GM12874 (cell line): Measurements from ENCODE around the gene OSBPL6.

Source experiments
- TF ChIP-seq, protein P1 (sequence below): IDR thresholded peaks from 2 replicates; pipeline ENCODE4 v1.5.1; 2011; ENCODE audit warnings: low read depth, mild to moderate bottlenecking, control low read depth, low read length, moderate library complexity; ENCODE audit not compliant: insufficient read depth

OSBPL6 gene

GRCh38 chr2:178333851-178334250 is 139.5 kb downstream of the OSBPL6 start:
- TF ChIP-seq, protein P1, sequence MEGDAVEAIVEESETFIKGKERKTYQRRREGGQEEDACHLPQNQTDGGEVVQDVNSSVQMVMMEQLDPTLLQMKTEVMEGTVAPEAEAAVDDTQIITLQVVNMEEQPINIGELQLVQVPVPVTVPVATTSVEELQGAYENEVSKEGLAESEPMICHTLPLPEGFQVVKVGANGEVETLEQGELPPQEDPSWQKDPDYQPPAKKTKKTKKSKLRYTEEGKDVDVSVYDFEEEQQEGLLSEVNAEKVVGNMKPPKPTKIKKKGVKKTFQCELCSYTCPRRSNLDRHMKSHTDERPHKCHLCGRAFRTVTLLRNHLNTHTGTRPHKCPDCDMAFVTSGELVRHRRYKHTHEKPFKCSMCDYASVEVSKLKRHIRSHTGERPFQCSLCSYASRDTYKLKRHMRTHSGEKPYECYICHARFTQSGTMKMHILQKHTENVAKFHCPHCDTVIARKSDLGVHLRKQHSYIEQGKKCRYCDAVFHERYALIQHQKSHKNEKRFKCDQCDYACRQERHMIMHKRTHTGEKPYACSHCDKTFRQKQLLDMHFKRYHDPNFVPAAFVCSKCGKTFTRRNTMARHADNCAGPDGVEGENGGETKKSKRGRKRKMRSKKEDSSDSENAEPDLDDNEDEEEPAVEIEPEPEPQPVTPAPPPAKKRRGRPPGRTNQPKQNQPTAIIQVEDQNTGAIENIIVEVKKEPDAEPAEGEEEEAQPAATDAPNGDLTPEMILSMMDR, result no peak

- TF ChIP-seq, protein P1, result no peak
Observed at GRCh38 chr2:178335230-178335629, 140.9 kb downstream of the OSBPL6 start.

- TF ChIP-seq, protein P1, result no peak
Observed at GRCh38 chr2:178344121-178344520, 149.8 kb downstream of the OSBPL6 start.

DNA sequence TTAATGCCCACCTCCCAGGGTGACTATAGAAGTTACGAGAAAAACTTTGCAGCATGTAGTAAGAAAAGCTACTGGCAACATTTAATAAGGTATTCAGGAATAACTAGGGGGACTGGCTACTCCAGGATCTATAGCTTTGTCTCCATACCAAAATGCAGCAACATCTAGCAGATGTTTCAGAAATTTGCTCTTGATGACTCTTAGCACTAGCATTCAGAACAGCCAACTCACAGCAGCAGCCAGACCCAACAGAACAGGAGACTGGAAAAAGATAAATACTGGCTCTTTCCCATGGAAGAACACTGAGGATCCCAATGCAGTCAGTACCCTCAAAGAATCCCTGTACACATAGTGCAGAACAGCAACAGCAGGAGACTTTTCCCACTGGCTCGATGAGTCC is 151.6 kb downstream of the OSBPL6 start:
- TF ChIP-seq, protein P1, result no peak

- TF ChIP-seq, protein P1, result no peak
Observed at GRCh38 chr2:178350051-178350450, 155.7 kb downstream of the OSBPL6 start.

DNA sequence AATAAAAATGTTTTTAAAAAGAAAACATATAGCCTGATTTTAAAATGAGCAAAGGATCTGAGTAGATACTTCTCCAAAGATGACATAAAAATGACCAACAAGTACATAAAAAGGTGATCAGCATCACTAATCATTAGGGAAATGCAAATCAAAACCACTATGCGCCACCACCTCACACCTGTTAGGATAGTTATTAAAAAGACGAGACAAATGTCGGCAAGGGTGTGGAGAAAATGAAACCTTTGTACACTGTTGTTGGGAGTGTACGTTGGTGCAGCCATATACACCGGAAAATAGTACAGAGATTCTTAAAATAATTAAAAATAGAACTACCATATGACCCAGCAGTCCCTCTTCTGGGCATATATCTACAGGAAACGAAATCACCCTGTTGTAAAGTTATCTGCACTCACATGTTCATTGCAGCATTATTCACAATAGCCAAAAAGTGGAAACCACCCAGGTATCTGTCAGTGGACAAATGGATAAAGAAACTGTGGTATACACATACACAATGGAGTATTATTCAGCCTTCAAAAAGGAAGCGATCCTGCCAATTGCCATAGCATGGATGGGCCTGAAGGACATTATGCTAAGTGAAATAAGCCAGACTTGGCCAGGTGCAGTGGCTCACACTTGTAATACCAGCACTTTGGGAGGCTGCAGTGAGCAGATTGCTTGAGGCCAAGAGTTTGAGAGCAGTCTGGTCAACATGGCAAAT is 165.0 kb downstream of the OSBPL6 start:
- TF ChIP-seq, protein P1, result no peak

DNA sequence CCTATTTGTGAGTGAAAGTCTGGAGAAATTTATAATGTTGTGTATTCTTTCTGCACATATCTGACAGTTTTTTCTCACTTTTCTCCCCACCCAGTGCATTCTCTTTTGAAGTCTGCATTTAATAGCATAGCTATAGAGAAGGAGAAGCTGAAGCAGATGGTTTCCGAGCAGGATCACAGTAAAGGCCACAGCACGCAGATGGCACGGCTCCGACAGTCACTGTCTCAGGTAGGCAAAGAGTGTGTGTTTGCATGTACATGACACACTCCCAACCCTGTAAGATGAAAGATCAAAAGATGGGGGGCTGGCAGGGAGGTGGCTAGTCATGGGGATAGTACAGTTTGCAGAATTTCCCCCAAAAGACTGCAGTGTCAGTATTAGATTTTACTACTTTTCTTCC is 167.3 kb downstream of the OSBPL6 start:
- TF ChIP-seq, protein P1, result no peak
